ENCODE data around the gene RAD51D. TPM values are rescaled to one million over a fixed set of nuclear protein-coding genes. Genes with fewer than 3 reads are reported as not detected.
A peak's percentile ranks its signal among the peaks of the same experiment; 100 is the strongest.

RAD51D gene
- polyA plus RNA-seq (2012; ENCODE audit: insufficient read depth, insufficient read length, low read depth) = 5.4 TPM

DNA sequence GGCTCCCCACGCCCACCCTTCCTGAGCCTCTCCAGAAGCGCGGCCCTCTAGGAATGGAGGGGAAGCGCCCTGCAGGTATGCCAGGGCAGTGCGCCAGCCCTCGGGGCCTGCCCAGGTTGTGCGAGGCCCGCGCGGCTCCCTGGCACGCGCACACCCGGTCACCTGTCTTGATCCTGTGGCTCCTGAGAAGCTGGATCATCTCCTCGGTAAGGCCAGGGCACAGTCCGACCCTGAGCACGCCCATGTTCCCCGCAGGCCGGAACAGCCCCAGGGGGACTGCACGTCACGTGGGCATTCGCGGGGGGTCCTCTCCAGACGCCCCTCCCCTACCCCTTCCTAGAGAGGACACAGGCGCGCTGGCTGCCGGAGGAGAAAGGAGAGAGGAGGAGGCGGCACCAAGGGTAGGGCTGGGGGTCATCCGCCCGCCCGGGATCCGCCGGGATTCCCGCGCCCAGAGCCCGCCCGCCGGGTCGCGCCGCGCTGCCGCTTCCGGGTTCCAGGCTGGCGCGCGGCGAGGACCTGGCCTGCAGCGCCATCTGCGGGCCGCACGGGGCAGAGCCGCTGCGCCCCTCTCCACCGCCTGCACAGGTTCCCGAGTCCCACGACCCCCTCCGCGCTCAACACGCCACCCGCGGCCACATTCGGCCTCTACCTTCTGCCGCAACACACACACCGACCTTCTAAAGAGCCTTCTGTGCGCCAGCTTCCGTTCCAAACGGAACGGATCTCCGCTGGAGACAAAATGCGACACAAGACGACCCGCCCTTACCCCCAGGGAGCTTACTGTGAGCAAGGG is at the start of gene RAD51D:
Gene RAD51D (minus strand): TSS at position 491 of the 796 bp plus-strand sequence. CDS start 247 bp downstream, at position 244.
- DNase-seq = peak; percentile 87
- H3K4me1 ChIP-seq = no peaks in the 10 kb centered on the region
- peak within 1 kb of the TSS; percentile 84 for H3K4me3 ChIP-seq (ENCODE audit: low read depth, low read length)
- H3K27me3 ChIP-seq = no peaks in the 10 kb centered on the region
- TF ChIP-seq, protein P1, sequence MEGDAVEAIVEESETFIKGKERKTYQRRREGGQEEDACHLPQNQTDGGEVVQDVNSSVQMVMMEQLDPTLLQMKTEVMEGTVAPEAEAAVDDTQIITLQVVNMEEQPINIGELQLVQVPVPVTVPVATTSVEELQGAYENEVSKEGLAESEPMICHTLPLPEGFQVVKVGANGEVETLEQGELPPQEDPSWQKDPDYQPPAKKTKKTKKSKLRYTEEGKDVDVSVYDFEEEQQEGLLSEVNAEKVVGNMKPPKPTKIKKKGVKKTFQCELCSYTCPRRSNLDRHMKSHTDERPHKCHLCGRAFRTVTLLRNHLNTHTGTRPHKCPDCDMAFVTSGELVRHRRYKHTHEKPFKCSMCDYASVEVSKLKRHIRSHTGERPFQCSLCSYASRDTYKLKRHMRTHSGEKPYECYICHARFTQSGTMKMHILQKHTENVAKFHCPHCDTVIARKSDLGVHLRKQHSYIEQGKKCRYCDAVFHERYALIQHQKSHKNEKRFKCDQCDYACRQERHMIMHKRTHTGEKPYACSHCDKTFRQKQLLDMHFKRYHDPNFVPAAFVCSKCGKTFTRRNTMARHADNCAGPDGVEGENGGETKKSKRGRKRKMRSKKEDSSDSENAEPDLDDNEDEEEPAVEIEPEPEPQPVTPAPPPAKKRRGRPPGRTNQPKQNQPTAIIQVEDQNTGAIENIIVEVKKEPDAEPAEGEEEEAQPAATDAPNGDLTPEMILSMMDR (IDR thresholded peaks at IDR 0.05; ENCODE audit: low read depth, low read length) = peak; percentile 68
- H3K36me3 ChIP-seq = no peaks in the 10 kb centered on the region
- no peaks in the 10 kb centered on the region for H3K9me3 ChIP-seq

DNA sequence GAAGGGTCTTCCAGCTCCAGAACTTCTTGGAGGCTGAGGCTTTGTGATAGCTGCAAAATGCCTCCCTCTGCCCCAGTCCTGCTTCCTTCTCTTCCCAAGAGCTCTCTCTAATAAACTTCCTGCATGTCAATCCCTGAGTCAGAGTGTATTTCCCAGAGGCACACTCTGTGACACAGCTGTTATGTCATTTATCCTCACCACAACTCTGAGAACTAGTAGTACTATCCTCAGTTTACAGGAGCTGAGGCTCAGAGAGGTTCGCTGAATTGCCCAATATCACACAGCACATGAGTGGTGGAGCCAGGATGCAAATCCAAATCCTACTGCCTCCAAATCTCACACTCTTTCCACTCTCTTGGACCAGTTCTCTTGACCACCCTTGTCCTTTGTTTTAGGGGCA is 48.0 kb upstream of the RAD51D start:
- H3K4me1 ChIP-seq = no peaks in the 10 kb centered on the region
- H3K4me3 ChIP-seq (ENCODE audit: low read depth, low read length) = no peak overlapping the region
- no peaks in the 10 kb centered on the region for H3K9me3 ChIP-seq
- no peak for DNase-seq
- TF ChIP-seq, protein P1 (IDR thresholded peaks at IDR 0.05; ENCODE audit: low read depth, low read length) = no peak
- H3K36me3 ChIP-seq = no peaks in the 10 kb centered on the region
- H3K27me3 ChIP-seq = peaks cover 48% of the 10 kb centered on the region

DNA sequence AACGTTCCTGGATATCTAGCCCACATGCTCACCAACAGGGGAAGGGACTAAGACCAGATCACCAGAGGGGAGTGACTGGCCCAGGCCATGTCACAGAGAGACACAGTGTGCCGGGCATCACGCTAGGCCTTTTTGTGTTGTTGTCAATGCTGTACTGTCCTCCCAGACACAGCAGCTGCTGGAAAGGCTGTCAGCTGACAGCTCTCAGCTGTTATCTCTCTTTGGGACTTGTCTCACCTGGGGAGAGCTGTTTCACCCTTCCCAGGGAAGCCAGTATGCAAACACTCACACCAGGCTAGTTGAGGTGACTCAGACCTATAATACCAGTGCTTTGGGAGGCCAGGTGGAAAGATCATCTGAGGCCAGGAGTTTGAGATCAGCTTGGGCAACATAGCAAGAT is 47.4 kb upstream of the RAD51D start:
- no peak for DNase-seq
- Histone ChIP-seq H3K9me3 (no peaks in the 10 kb centered on the region), H3K27me3 (peaks cover 45% of the 10 kb centered on the region), H3K36me3 (no peaks in the 10 kb centered on the region), H3K4me3 (ENCODE audit: low read depth, low read length) (no peak overlapping the region), H3K4me1 (no peaks in the 10 kb centered on the region)
- TF ChIP-seq, protein P1 (IDR thresholded peaks at IDR 0.05; ENCODE audit: low read depth, low read length) = no peak

DNA sequence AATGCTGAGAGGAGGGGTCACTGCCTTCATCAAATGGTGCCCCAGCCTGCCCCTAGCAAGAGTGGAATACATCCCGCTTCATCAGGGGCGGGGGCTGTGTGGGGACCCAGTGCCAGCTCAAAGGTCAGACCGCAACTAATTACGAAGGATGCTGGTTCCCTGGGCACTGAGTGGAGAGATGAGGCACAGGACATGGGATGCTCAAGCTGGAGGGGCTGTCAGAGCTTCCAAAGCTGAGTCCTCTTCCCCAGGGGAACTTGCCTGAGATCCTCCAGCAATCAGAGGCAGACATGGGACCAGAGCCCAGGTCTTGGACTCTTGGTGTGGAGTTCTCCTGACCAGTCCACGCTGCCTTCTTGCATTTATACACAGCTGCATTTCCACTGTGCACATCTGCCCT is 46.9 kb upstream of the RAD51D start:
- H3K36me3 ChIP-seq = no peaks in the 10 kb centered on the region
- no peaks in the 10 kb centered on the region for H3K4me1 ChIP-seq
- DNase-seq = no peak
- no peak overlapping the region for H3K4me3 ChIP-seq (ENCODE audit: low read depth, low read length)
- TF ChIP-seq, protein P1 (IDR thresholded peaks at IDR 0.05; ENCODE audit: low read depth, low read length) = no peak
- H3K27me3 ChIP-seq = peaks cover 47% of the 10 kb centered on the region
- no peaks in the 10 kb centered on the region for H3K9me3 ChIP-seq

DNA sequence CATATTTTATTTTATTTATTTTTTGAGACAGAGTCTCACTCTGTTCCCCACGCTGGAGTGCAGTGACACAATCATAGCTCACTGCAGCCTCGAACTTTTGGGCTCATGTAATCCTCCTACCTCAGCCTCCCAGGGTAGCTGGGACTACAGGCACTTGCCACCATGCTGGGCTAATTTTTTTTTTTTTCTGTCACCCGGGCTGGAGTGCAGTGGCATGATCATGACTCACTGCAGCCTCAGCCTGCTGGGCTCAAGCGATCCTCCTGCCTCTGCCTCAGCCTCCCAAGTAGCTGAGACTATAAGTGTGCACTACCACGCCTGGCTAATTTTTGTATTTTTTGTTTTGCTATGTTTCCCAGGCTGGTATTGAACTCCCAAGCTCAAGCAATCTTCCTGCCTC is 45.1 kb upstream of the RAD51D start:
- peaks cover 48% of the 10 kb centered on the region for H3K27me3 ChIP-seq
- no peaks in the 10 kb centered on the region for H3K9me3 ChIP-seq
- no peak overlapping the region for H3K4me3 ChIP-seq (ENCODE audit: low read depth, low read length)
- H3K36me3 ChIP-seq = no peaks in the 10 kb centered on the region
- DNase-seq = no peak
- no peaks in the 10 kb centered on the region for H3K4me1 ChIP-seq
- TF ChIP-seq, protein P1 (IDR thresholded peaks at IDR 0.05; ENCODE audit: low read depth, low read length) = no peak

DNA sequence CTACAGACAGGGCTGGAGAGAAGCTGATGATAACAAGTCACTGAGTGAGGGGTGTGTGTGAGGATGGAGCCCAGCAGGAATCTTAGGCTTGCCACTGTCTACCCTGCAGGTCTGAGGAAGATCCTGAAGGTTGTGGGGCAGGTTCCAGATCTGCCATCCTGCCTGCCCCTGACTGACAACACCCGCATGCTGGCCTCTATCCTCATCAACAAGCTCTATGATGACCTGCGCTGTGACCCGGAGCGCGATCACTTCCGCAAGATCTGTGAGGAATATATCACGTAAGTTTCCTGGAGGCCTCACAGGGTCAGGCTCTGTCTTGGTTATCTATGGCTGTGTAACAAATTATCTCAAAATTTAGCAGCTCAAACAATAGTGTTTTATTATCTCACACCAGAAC is 44.2 kb upstream of the RAD51D start:
- Histone ChIP-seq H3K9me3 (no peaks in the 10 kb centered on the region), H3K4me1 (no peaks in the 10 kb centered on the region), H3K36me3 (no peaks in the 10 kb centered on the region), H3K4me3 (ENCODE audit: low read depth, low read length) (no peak overlapping the region), H3K27me3 (peaks cover 46% of the 10 kb centered on the region)
- TF ChIP-seq, protein P1 (IDR thresholded peaks at IDR 0.05; ENCODE audit: low read depth, low read length) = no peak
- DNase-seq = no peak

Measured in BE2C (cell line).